GM12892 (cell line): ENCODE results near the gene FAAP20.

Experiments used
- POLR2A ChIP-seq: IDR thresholded peaks from 2 replicates; pipeline ENCODE4 v1.6.1; 2011; ENCODE audit warnings: low read depth, low read length, control low read depth
- POLR2AphosphoS5 ChIP-seq: IDR thresholded peaks from 2 replicates; pipeline ENCODE4 v1.6.1; 2011; ENCODE audit warnings: low read depth, low read length, control low read depth

DNA sequence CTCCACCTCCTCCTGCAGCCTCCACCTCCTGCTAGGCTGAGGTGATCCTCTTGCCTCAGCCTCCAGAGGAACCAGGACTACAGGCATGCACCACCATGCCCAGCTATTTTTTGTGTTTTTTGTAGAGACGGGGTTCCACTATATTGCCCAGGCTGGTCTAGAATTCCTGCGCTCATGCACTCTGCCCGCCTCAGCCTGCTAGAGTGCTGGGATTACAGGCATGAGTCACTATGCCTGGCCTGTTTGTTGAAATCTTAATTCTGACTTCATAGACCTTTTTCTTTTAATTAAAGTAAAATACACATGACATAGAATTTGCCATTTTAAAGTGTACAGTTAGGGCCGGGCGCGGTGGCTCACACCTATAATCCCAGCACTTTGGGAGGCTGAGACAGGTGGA is 42.7 kb downstream of the FAAP20 start:
- TF ChIP-seq POLR2A (no peak), POLR2AphosphoS5 (no peak)
